Measurements from ENCODE around the gene DYRK1A. TPM values are rescaled to one million over a fixed set of nuclear protein-coding genes. Genes with fewer than 3 reads are reported as not detected.

DYRK1A gene
- total and polyA plus RNA-seq, 2 donors from 2014 or later, result 14.5 to 78.0 TPM

GRCh38 chr21:37474342-37474741 lies 107.8 kb downstream of the DYRK1A start:
- peaks cover 3 to 22% (median 18%) of the 10 kb centered on the region in 3 donors for H3K4me1 ChIP-seq (ENCODE audit: control insufficient read depth in 2 of 3, insufficient read depth in 2 of 3, low read depth in 1 of 3, low read length in 3 of 3)
- TF ChIP-seq, protein P1, sequence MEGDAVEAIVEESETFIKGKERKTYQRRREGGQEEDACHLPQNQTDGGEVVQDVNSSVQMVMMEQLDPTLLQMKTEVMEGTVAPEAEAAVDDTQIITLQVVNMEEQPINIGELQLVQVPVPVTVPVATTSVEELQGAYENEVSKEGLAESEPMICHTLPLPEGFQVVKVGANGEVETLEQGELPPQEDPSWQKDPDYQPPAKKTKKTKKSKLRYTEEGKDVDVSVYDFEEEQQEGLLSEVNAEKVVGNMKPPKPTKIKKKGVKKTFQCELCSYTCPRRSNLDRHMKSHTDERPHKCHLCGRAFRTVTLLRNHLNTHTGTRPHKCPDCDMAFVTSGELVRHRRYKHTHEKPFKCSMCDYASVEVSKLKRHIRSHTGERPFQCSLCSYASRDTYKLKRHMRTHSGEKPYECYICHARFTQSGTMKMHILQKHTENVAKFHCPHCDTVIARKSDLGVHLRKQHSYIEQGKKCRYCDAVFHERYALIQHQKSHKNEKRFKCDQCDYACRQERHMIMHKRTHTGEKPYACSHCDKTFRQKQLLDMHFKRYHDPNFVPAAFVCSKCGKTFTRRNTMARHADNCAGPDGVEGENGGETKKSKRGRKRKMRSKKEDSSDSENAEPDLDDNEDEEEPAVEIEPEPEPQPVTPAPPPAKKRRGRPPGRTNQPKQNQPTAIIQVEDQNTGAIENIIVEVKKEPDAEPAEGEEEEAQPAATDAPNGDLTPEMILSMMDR (IDR thresholded peaks at IDR 0.05; ENCODE audit: borderline replicate concordance, extremely low read depth, insufficient read depth), result no peak
- FAIRE-seq, result no peak

GRCh38 chr21:37475186-37475868 lies 108.8 kb downstream of the DYRK1A start:
- DNase-seq, result no peak
- TF ChIP-seq, protein P1 (IDR thresholded peaks at IDR 0.05; ENCODE audit: borderline replicate concordance, extremely low read depth, insufficient read depth), result no peak
- no peak overlapping the region for H3K4me3 ChIP-seq (ENCODE audit: low read length in 3 of 3)
- intact Hi-C loops (cut with DNase I), result no loop called here
- no peaks in the 10 kb centered on the region for H3K9me3 ChIP-seq (ENCODE audit: control insufficient read depth in 2 of 3, insufficient read depth in 1 of 3, low read length in 3 of 3)
- no peak overlapping the region for H3K9ac ChIP-seq (ENCODE audit: low read length in 3 of 3)
- FAIRE-seq, result no peak
- peaks cover 3 to 23% (median 18%) of the 10 kb centered on the region in 3 donors for H3K4me1 ChIP-seq (ENCODE audit: control insufficient read depth in 2 of 3, insufficient read depth in 2 of 3, low read depth in 1 of 3, low read length in 3 of 3)
- no peaks in the 10 kb centered on the region for H3K27me3 ChIP-seq (ENCODE audit: control insufficient read depth, insufficient read depth, low read length)
- H3K27ac ChIP-seq (ENCODE audit: low read depth in 2 of 2, low read length in 2 of 2), result no peak overlapping the region
- H3K36me3 ChIP-seq (ENCODE audit: control insufficient read depth in 2 of 3, insufficient read depth in 3 of 3, low read length in 3 of 3), result no peaks in the 10 kb centered on the region

More at GRCh38 chr21:37474342-37474741, 107.8 kb downstream of the DYRK1A start:
- H3K9me3 ChIP-seq (ENCODE audit: control insufficient read depth in 2 of 3, insufficient read depth in 1 of 3, low read length in 3 of 3), result no peaks in the 10 kb centered on the region
- no peaks in the 10 kb centered on the region for H3K27me3 ChIP-seq (ENCODE audit: control insufficient read depth, insufficient read depth, low read length)
- no peak overlapping the region for H3K9ac ChIP-seq (ENCODE audit: low read length in 3 of 3)
- no peaks in the 10 kb centered on the region for H3K36me3 ChIP-seq (ENCODE audit: control insufficient read depth in 2 of 3, insufficient read depth in 3 of 3, low read length in 3 of 3)
- intact Hi-C loops (cut with DNase I), result no loop called here
- H3K27ac ChIP-seq (ENCODE audit: low read depth in 2 of 2, low read length in 2 of 2), result no peak overlapping the region
- no peak overlapping the region for H3K4me3 ChIP-seq (ENCODE audit: low read length in 3 of 3)
- no peak for DNase-seq

- H3K27me3 ChIP-seq (ENCODE audit: control insufficient read depth, insufficient read depth, low read length), result no peaks in the 10 kb centered on the region
- TF ChIP-seq, protein P1 (IDR thresholded peaks at IDR 0.05; ENCODE audit: borderline replicate concordance, extremely low read depth, insufficient read depth), result no peak
- H3K4me1 ChIP-seq (ENCODE audit: control insufficient read depth in 2 of 3, insufficient read depth in 2 of 3, low read depth in 1 of 3, low read length in 3 of 3), result peaks cover 3 to 17% (median 14%) of the 10 kb centered on the region in 3 donors
- no peak overlapping the region for H3K4me3 ChIP-seq (ENCODE audit: low read length in 3 of 3)
- intact Hi-C loops (cut with DNase I), result no loop called here
- no peaks in the 10 kb centered on the region for H3K9me3 ChIP-seq (ENCODE audit: control insufficient read depth in 2 of 3, insufficient read depth in 1 of 3, low read length in 3 of 3)
- H3K9ac ChIP-seq (ENCODE audit: low read length in 3 of 3), result no peak overlapping the region
- peak; percentile 15 for FAIRE-seq
- H3K27ac ChIP-seq (ENCODE audit: low read depth in 2 of 2, low read length in 2 of 2), result no peak overlapping the region
- peak in 2 of 5 donors; percentile 54 to 57 for DNase-seq
- peaks cover 0 to 4% (median 0%) of the 10 kb centered on the region in 3 donors for H3K36me3 ChIP-seq (ENCODE audit: control insufficient read depth in 2 of 3, insufficient read depth in 3 of 3, low read length in 3 of 3)
Observed at GRCh38 chr21:37478794-37479193, 112.2 kb downstream of the DYRK1A start.

All from kidney (tissue), 14 donors.